SIG-M5 (cell line): ENCODE data around the gene ABCD3.
"Not testable (repeated sequence)": the region's sequence is repeated elsewhere in the genome, so short reads cannot be mapped to it uniquely, and the experiment has no call there.

Experiments
- DNase-seq: peaks from one replicate; lab custom pipeline; 2025; lab: John Stamatoyannopoulos, UW

Gene ABCD3

GRCh38 chr1:94417978-94418663, at the start of gene ABCD3:
ABCD3 (plus strand) TSS chr1:94418389; CDS start chr1:94418479, 90 bp downstream.
- DNase-seq = peak; percentile 45

GRCh38 chr1:94372771-94373170, 45.4 kb upstream of the ABCD3 start:
- DNase-seq = not testable (repeated sequence)

DNA sequence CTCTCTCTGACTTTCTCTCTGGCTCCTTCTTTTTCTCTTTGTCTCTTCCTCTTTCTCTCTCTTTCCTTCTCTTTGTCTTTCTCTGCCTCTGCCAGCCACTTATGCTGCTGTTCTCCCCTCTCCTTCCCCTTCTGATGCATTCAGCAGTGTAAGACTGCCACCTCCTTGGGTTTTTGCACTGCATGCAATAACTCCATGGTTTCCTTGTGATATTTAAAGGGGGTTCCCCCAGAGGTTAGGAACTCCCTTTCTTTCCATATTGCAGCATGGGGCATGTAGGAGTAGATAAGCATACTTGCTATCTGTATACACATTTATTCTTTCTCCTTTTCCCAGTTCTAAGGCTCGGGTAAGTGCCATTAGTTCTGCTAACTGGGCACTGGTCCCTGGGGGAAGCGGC, 44.9 kb upstream of the ABCD3 start:
- DNase-seq = not testable (repeated sequence)

- not testable (repeated sequence) for DNase-seq
These were observed 42.5 kb upstream of the ABCD3 start for GRCh38 chr1:94375666-94376065.

- not testable (repeated sequence) for DNase-seq
These were observed 39.7 kb upstream of the ABCD3 start for GRCh38 chr1:94378493-94378892.

DNA sequence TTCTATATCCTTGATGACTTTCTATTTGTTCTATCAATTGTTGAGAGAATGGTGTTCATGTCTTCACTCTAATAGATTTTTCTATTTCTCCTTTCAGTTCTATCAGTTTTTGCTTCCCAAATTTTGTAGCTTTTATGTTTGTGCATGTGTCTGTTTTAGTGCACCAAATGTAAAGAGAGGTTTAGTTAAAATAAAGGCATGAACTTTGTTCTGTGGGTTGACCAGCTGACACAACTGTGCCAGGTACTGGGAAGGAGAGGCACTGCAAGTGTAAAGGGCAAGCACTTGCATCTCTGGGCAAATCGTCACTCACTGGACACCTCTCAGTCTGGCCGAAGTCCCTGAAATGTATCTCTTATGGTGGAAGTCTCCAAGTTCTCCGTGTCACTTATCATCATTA, 38.6 kb upstream of the ABCD3 start:
- DNase-seq = no peak

DNA sequence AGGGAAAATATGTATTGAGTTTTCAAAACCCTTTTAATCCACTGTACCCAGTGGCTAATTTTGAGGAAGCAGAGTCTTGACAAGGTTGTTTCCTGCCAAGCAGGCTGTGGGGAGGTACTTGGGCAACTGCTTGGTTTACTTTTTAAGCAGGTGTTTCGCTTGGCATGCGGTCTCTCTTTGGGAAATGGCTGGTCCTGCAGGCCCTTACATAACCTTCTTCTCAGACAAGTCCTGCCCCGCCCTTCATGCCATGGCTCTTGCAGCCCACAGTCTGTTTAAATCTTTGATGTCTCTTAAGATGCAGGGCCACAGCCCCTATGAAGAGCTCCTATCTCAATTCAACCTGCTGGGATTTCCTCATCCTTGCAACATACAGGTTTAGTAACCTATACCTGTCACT, 36.0 kb upstream of the ABCD3 start:
- no peak for DNase-seq

- no peak for DNase-seq
These were observed 34.2 kb upstream of the ABCD3 start for GRCh38 chr1:94383966-94384408.

DNA sequence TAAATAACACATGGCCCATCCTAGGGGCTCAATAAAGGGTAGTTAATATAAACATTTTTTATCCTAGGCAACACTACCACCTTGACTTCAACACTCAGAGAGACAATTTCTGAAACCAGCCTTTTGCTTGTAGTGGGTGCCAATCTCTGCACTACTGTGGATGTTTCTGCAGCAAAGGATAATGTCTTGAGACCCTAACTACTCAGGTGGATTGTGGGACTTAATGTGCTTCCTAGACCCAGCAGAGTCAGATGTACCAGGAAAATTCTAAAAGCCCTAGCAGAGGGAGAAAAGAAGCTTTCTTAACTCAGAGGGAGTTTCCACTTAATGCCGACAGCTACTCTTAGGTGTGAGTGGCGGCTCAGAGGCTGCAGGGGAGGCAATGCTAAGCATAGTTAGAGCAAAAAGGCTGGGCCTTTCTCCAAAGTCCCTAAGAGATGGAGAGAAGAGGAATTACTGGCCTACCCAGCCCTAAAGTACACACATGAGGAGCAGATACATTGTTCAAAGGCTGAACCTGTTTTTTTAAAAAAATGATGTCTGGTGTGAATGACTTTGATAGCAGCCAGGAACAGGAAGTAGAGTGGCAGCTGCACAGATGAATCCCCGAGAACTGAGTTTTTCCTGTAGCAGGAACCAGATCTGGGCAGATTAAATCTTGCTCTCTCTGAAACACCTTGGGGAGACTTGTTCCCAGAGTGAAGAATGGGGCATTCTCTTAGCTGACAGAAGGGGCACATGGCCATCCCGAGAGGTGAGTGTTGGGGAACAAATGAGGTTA, 33.5 kb upstream of the ABCD3 start:
- no peak for DNase-seq

DNA sequence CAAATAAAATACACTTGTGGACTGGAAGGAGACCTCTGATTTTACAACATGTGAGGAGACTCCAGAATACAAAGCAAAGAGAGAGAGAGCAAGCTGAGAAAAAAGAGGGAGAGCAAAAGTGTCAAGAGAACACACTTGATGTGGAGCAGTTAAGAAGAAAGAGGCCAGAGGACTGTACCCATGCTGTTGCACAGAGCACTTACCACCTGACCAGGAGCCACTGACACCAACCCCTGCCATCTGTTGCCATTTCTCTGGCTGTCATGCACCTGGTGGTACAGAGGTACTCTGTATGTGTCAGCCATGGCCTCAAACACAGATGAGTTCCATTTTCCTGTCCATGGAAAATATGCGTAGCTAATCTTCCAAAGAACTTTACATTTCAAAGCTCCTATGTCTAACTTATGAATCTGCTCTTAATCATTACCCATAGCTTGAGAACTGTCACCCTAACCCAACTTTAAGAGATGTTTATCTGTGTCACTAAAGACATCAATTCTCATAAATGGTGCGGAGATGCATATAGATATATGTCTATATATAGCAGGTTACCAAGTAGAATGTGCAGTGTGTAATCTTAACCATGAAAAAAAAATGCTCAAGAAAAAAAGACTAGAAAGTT, 32.8 kb upstream of the ABCD3 start:
- no peak for DNase-seq

- no peak for DNase-seq
These were observed 28.9 kb upstream of the ABCD3 start for GRCh38 chr1:94389298-94389697.

- no peak for DNase-seq
These were observed 23.9 kb upstream of the ABCD3 start for GRCh38 chr1:94394247-94394646.

- DNase-seq = no peak
These were observed 23.0 kb upstream of the ABCD3 start for GRCh38 chr1:94395231-94395630.

- DNase-seq = no peak
These were observed 22.4 kb upstream of the ABCD3 start for GRCh38 chr1:94395748-94396309.

DNA sequence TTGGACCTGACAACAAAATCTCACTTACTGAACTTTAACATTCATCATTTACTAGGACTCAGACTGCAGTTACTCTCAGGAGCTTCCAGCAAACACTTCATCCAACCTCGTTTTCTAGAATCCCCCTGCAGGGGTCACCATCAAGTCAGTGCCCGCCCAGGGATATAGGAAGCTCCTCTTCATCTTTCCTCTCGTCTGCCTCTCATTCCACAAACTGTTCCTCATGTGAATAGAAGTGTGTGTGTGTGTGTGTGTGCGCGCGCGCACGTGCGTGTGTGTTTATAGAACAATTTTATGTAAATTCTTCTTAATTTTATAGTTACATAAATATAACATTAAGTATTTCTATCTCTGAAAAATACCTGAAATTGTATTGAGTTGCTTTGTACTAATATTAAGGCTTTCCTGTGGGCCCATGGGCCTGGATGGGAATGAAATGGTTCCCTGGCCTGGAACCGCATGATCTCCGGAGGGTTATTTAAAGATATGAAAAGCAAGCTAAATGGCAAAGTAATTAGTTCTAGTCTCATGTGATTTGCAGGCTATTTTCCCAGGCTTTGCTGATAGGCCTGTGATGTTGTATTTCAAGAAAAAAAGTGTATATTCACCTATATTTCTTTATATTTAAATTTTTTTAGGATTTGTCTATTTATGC, 21.7 kb upstream of the ABCD3 start:
- DNase-seq = no peak

GRCh38 chr1:94398356-94398755, 19.8 kb upstream of the ABCD3 start:
- DNase-seq = no peak

GRCh38 chr1:94399453-94399852, 18.7 kb upstream of the ABCD3 start:
- no peak for DNase-seq

- DNase-seq = no peak
These were observed 17.0 kb upstream of the ABCD3 start for GRCh38 chr1:94401206-94401605.

- DNase-seq = no peak
These were observed 11.7 kb upstream of the ABCD3 start for GRCh38 chr1:94406446-94406845.

DNA sequence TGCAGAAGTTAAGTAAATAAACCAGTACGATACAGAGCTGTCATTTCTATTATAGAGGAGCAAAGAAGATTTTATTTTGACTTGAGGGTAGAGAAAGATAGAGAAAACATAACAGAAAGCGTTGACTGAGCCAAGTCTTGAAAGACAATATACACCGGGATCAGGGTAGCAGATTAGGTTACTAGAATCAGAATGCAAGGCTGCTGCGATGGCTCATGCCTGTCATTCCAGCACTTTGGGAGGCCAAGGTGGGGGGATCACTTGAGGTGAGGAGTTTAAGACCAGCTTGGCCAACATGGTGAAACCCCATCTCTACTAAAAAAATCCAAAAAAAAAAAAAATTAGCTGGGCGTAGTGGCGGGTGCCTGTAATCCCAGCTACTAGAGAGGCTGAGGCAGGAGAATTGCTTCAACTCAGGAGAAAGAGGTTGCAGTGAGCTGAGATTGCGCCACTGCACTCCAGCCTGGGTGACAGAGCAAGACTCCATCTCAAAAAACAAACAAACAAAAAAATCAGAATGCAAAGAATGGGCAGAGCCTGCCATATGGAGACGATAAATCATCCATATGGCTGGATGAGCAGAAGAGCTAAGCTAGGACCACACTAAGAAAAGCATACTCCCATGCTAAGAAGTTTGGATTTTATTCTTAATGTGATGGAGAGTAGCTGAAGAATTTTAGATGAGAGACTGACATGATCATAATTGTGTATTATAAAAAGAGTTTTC, 9.9 kb upstream of the ABCD3 start:
- DNase-seq = no peak

DNA sequence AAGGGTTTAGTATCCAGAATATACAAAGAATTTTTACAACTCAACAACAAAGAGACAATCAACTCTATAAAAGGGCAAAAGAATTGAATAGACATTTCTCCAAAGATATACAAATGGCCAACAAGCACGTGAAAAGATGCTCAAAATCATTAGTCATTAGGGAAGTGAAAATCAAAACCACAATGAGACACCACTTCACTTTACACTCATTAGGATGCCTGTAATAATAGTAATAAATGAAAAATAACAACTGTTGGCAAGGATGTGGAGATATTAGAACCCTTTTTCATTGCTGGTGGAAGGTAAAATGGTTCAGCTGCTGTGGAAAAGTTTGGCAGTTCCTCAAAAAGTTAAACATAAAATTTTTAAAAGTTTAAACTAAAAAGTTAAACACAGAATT, 7.0 kb upstream of the ABCD3 start:
- DNase-seq = no peak
